K562 (cell line): ENCODE data around the gene USP48. TPM values are rescaled to one million over a fixed set of nuclear protein-coding genes. Genes with fewer than 3 reads are reported as not detected.

ENCODE experiments used
- ASH1L ChIP-seq: fragments of 450-650 bp; IDR thresholded peaks from 2 replicates; pipeline ENCODE4 v1.6.1; 2018; ENCODE audit warnings: borderline replicate concordance, mild to moderate bottlenecking, low read depth; ENCODE audit not compliant: partially characterized antibody
- GABPB1 ChIP-seq: sonication (generic); formaldehyde crosslinking; IDR thresholded peaks from 2 replicates; pipeline ENCODE4 v1.8.0; 2022; ENCODE audit warnings: mild to moderate bottlenecking, missing genetic modification reagents
- HMBOX1 ChIP-seq: sonication (generic); IDR thresholded peaks from 2 replicates; pipeline ENCODE4 v1.6.1; 2016
- HMGN3 ChIP-seq: IDR thresholded peaks from 2 replicates; pipeline ENCODE4 v1.6.1; 2011; ENCODE audit warnings: borderline replicate concordance, low read depth, mild to moderate bottlenecking, mixed read lengths, low read length; ENCODE audit not compliant: insufficient read length; ENCODE audit errors: extremely low read depth
- JUN ChIP-seq, 2 experiments: sonication (generic) in 1 of 2; formaldehyde crosslinking in 1 of 2; IDR thresholded peaks; 2 replicates each; pipeline versions ENCODE4 v1.6.1 to v1.8.0; 2012 to 2022; ENCODE audit warnings: borderline replicate concordance in 2 of 2, mild to moderate bottlenecking in 2 of 2, improper control_type of control experiment in 1 of 2, low read depth in 1 of 2, low read length in 1 of 2, missing genetic modification reagents in 1 of 2
- MAFK ChIP-seq: IDR thresholded peaks from 2 replicates; pipeline ENCODE4 v1.6.1; 2011; ENCODE audit warnings: low read length, improper control_type of control experiment
- NFIX ChIP-seq: fragments of 250-450 bp; sonication (Bioruptor Pico); IDR thresholded peaks from 2 replicates; pipeline ENCODE4 v1.4.0; 2020; ENCODE audit warnings: low read depth, mild to moderate bottlenecking, moderate library complexity
- NFRKB ChIP-seq: fragments of 450-650 bp; IDR thresholded peaks from 2 replicates; pipeline ENCODE4 v1.6.1; 2016; ENCODE audit warnings: low read depth
- TCF15 ChIP-seq: fragments of 250-450 bp; sonication (Bioruptor Pico); IDR thresholded peaks from 2 replicates; pipeline ENCODE4 v1.8.0; 2022; ENCODE audit warnings: moderate library complexity, mild to moderate bottlenecking, inconsistent platforms
- polyA plus RNA-seq, 8 experiments: library from polyadenylated mRNA; depleted of rRNA in 4 of 8; stranded (reverse) in 5 of 8; unstranded in 3 of 8; fragments of >200 nt; fragmentation: Nextera tagmentation in 2 of 8; fragmentation: Illumina TruSeq in 1 of 8; extraction: Ambion mirVana in 2 of 8; extraction: Trizol in 1 of 8; gene quantifications; 2 replicates each; pipeline versions ENCODE4 v1.2.1 to v1.2.3, GENCODE V29; 2011 to 2014; ENCODE audit warnings: inconsistent platforms in 1 of 8, missing spikeins in 1 of 8
- total RNA-seq, 7 experiments: library from RNA; depleted of rRNA in 6 of 7; stranded (reverse); fragments of >200 nt in 6 of 7; fragmentation: Illumina TruSeq in 2 of 7; extraction: Trizol in 2 of 7; gene quantifications; 2 replicates each; pipeline versions ENCODE4 v1.2.1 to v1.2.3, GENCODE V29; 2011 to 2021; ENCODE audit warnings: low replicate concordance in 1 of 7

USP48 gene
- total and polyA plus RNA-seq, 9 of the 15 experiments (the other 6 are each of a cell fraction or from before 2014, with no cell fraction given), result 23.3 to 123 (median 106) TPM

- TF ChIP-seq TCF15 (CRISPR knock-in tag), result no peak
- TF ChIP-seq MAFK, result no peak
- TF ChIP-seq NFRKB, result no peak
- no peak for TF ChIP-seq GABPB1 (CRISPR knock-in tag)
- no peak for TF ChIP-seq HMBOX1
- TF ChIP-seq NFIX, result no peak
- no peak for TF ChIP-seq JUN (IDR thresholded peaks at IDR 0.05; ENCODE audit: borderline replicate concordance, low read depth, low read length)
- no peak for TF ChIP-seq JUN (CRISPR knock-in tag; IDR thresholded peaks at IDR 0.05; ENCODE audit: borderline replicate concordance)
- TF ChIP-seq ASH1L, result no peak
- no peak for TF ChIP-seq HMGN3
- TF ChIP-seq, all 486 proteins: peak for 3
Measured at GRCh38 chr1:21670956-21671902, 111.7 kb downstream of the USP48 start (continued).
